ENCODE results near the gene ENO3.

The ENO3 gene

GRCh38 chr17:4938069-4938491 is 12.8 kb upstream of the ENO3 start:
- DNase-seq: no peak

DNA sequence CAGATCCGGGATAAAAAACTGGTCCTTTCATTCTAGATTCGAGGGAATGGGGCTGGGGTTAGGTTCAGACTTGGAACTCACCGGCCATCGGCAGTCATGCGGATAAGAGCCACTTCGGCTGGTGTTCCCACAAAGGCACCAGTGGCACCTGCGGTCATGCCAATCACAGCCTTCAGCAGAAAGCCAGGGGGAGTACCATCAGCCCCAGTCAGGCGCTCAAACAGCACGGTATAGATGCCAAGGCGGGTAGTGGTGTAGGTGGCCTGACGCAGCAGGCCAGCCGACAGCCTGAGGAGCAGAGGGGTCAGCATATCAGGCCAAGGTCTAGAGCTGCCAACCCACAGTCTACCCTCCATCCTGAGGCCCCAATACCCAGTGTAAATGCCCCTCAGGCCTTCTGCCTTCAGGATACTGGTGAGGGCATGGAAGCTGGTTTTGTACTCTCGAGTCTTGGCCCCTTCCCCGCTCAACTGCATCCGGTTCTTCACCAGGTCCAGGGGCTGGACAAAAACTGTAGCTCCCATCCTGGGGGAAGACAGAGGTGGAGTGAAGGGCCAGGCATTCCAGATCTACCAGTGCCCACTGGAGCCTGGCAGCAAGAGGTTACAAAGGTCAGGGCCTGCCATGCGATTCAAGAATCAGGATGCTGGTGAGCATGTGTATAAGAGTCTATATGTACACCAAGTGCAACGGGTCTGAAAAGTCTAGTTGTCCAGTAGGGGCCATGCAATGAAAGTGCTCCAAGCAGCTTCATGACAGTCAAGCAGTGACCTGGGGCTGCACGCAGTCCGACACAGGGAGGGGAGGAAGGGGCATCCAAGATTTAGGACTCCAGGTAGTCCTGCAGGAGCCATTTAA is 12.0 kb upstream of the ENO3 start:
- no peak for DNase-seq

DNA sequence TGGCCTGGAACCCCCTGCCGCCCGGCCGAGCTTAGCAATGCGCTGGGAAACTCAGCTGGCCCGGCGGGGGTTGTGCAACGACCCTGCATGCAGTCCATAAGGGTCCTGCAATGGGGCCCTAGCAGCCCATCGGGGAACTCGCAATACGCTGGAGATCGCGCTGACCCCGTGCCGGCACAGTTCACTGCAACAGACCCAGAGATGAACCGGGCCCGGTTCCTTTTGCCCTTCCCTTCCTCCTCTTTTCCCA is 11.4 kb upstream of the ENO3 start:
- peak; percentile 59 for DNase-seq

DNA sequence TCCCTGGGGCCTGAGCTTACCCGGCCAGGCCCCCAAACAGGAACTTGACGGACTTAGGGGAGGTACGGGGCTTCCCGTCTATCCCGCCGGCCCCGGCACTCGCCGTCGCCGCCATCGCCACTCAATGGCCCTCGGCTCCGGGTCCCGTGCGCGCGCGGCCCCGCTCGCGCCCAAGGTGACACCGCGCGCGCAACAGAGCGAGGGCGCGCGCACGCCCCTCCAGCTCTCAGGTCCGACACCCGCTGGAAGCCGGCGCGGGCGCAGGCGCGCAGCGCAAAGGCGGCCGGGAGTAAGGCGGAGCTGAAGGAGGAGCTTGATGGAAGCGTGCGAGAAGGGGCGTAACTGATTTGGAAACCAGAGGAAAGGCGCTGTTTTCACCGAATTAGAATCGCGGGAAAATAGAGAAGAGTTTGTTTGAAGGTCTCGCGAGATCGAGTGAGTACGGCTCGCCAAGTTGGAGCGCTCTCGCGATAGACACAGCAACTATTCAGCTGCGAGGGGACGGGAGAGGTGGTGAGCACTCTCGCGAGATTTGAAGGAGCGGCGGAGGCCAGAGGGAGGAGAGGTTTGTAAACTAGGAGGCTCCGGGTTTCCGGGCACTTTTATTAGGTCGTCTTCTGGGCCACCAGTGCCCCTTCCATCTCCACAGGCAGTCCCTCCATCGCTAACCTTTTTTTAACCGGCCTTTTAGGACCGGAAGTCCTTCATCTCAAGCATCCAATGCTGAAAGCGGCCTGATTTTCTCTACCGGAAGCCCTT is 10.9 kb upstream of the ENO3 start, which contains the start of the genes RNF167 and SLC25A11:
TSS of gene RNF167 (plus strand) at position 473 of the 759 bp plus-strand sequence. CDS start 642 bp downstream, outside the sequence.
TSS of gene SLC25A11 (minus strand) at position 251 of the 759 bp plus-strand sequence. CDS start at position 115, 136 bp downstream.
- DNase-seq: peak; percentile 97

GRCh38 chr17:4940555-4941318 is 10.2 kb upstream of the ENO3 start:
- no peak for DNase-seq

DNA sequence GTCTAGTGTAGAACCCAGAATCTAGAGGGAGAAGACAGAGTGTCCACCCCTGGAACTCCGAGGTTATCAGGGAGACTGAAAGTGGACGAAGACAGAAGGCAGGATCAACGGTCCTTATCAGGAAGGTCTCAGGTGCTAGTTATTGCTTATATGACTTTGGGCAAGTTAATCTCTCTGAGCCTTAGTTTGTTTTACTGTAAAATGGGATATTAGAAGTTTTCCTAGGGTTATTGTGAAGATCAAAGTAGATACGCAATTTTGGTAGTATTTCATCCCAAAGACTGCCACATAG is 9.7 kb upstream of the ENO3 start:
- DNase-seq: no peak

- DNase-seq: no peak
These were observed 8.0 kb upstream of the ENO3 start for GRCh38 chr17:4942760-4943508.

GRCh38 chr17:4944163-4944553 is 6.8 kb upstream of the ENO3 start:
- no peak for DNase-seq

GRCh38 chr17:4944554-4945175 is 6.3 kb upstream of the ENO3 start:
- DNase-seq: no peak

GRCh38 chr17:4945176-4945943 is 5.6 kb upstream of the ENO3 start:
- no peak for DNase-seq

DNA sequence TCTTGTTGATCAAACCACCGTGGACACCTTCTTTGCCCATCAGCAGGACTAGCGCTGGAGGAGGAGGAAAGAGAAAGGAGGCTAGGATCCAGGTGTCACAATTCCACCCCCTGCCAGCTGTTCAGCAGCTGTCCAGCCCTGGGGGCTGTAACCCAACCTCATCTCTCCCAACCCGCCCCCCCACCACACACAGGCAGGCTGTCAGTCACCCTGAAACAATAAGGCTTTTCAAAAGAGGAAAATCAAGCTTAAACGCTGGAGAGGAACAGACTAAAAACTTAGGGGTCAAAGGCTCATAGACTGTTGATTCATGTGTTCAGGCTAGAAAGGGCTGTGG is 5.0 kb upstream of the ENO3 start:
- DNase-seq: no peak

GRCh38 chr17:4946312-4946976 is 4.5 kb upstream of the ENO3 start:
- no peak for DNase-seq

DNA sequence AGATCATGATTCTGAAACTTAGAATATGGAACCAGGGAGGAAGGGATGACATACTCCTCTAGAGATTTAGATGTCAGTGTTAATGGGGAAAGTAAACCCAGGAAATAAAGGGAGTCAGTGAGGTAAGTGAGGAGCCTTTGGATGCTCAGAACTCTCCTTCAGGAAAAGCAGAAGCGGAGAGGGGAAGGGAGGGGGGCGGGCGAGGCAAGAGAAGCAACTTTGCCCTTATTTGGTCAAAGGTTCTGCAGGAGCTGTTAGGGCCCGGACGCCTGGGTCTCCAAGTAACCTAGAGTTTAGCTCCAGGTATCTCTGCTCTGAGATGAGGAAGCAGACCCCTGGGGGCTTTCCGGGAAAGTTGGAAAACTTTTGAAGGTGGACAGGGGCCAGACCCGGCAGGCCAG is 3.9 kb upstream of the ENO3 start:
- no peak for DNase-seq

DNA sequence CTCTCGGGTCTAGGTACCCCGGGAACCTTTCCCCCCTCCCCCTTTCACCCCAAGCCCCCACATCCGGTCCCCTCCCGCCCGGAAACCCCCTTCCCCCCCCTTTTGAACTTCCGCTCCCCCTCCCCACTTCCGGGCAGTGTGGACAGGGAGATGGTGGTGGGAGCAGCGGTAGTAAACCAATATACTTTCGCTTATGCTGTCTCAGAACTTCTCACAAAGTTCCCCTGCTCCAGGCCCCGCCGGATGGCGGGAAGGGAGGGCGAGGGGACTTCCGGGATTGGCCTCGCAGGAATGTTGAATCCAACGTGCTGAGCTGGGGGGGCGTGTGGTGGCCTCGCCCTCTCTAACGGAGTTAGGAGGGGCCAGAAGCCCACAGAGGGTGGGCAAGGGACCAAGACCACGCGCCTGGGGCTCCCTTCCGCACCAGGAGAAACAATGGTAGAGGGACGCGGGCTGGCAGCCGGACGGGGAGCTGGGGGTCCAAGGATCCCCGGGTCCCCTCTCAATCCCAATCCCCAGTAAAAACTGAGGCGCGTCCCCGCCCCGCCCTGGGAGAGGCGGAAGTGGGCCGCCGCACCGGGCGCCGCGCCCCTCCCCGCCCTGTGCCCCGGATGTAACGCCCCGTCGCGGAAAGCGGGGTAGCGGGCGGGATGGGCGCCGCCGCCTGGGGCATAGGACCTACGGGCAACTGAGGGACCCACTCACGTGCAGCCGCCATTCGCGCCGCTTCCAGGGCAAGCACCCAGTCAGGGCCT is 3.3 kb upstream of the ENO3 start:
- DNase-seq: peak; percentile 82

GRCh38 chr17:4948166-4948930 is 2.6 kb upstream of the ENO3 start, which contains the start of gene PFN1:
PFN1 (minus strand) TSS chr17:4948530; CDS start chr17:4948394, 136 bp downstream.
- DNase-seq: peak; percentile 94

GRCh38 chr17:4948931-4949320 is 2.0 kb upstream of the ENO3 start:
- peak; percentile 91 for DNase-seq

- DNase-seq: peak; percentile 78
These were observed 1.4 kb upstream of the ENO3 start for GRCh38 chr17:4949321-4950074.

GRCh38 chr17:4950075-4950745 is 709 bp upstream of the ENO3 start:
- DNase-seq: peak; percentile 61

All from right forelimb (tissue), 1 donor.